WTC11 (cell line): ENCODE results near the gene VWA8.

Source experiments
- ATF2 ChIP-seq: sonication (generic); formaldehyde crosslinking; IDR thresholded peaks from 2 replicates; pipeline ENCODE4 v1.8.1; 2022; ENCODE audit warnings: low read depth, missing genetic modification reagents, borderline replicate concordance
- CTCF ChIP-seq: fragments of 200-600 bp; IDR thresholded peaks from 2 replicates; pipeline ENCODE4 v1.8.0; 2022; ENCODE audit warnings: antibody characterized with exemption
- ELF4 ChIP-seq: sonication (generic); formaldehyde crosslinking; IDR thresholded peaks from 2 replicates; pipeline ENCODE4 v1.8.1; 2022; ENCODE audit warnings: low read depth, mild to moderate bottlenecking, moderate library complexity, missing genetic modification reagents
- ESRRA ChIP-seq: sonication (generic); formaldehyde crosslinking; IDR thresholded peaks from 2 replicates; pipeline ENCODE4 v1.8.1; 2022; ENCODE audit warnings: mild to moderate bottlenecking, missing genetic modification reagents, borderline replicate concordance
- IRF1 ChIP-seq: sonication (generic); formaldehyde crosslinking; IDR thresholded peaks from 2 replicates; pipeline ENCODE4 v1.8.0; 2023; ENCODE audit warnings: missing genetic modification reagents
- JAZF1 ChIP-seq: fragments of 250-450 bp; sonication (Bioruptor Pico); IDR thresholded peaks from 2 replicates; pipeline ENCODE4 v1.9.0; 2021; ENCODE audit warnings: moderate library complexity, mild to moderate bottlenecking, inconsistent platforms
- MLX ChIP-seq: sonication (generic); formaldehyde crosslinking; IDR thresholded peaks from 2 replicates; pipeline ENCODE4 v1.8.1; 2023; ENCODE audit warnings: mild to moderate bottlenecking, missing genetic modification reagents, moderate library complexity
- TF ChIP-seq, protein P1 (sequence below): sonication (generic); formaldehyde crosslinking; IDR thresholded peaks from 2 replicates; pipeline ENCODE4 v1.8.0; 2022; ENCODE audit warnings: mild to moderate bottlenecking, missing genetic modification reagents
- TF ChIP-seq, protein P2 (sequence below): sonication (generic); formaldehyde crosslinking; IDR thresholded peaks from 2 replicates; pipeline ENCODE4 v1.8.1; 2022; ENCODE audit warnings: low read depth, mild to moderate bottlenecking, moderate library complexity, missing genetic modification reagents, borderline replicate concordance
- TF ChIP-seq, protein P3 (sequence below): sonication (generic); formaldehyde crosslinking; conservative IDR thresholded peaks from 2 replicates; pipeline ENCODE4 v1.8.1; 2023; ENCODE audit warnings: mild to moderate bottlenecking, low read depth, missing genetic modification reagents, moderate library complexity

DNA sequence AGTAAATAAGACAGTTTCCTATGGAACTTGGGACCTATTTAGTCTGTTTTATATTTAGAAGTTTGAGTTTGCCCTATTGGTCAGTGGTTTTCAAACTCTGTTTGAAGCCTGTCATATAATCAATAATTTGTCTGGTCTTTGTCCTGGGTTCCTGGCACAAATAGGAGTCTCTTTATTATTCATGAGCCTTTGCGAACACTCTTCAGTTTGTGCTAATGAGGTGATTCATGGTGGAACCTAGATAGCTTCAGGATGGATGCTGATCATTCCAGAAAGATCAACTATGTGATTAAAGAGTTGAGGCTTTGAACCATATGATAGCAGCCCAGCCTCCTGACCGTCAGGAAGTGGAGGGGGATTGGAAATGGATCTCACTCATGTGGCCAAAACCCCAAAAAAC lies 10.0 kb upstream of the VWA8 start:
- no peak for TF ChIP-seq ELF4 (CRISPR knock-in tag)
- TF ChIP-seq IRF1 (CRISPR knock-in tag): no peak
- TF ChIP-seq ESRRA (CRISPR knock-in tag): no peak
- TF ChIP-seq MLX: no peak
- TF ChIP-seq, protein P1, sequence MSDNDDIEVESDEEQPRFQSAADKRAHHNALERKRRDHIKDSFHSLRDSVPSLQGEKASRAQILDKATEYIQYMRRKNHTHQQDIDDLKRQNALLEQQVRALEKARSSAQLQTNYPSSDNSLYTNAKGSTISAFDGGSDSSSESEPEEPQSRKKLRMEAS (CRISPR knock-in tag): no peak
- TF ChIP-seq CTCF: no peak
- no peak for TF ChIP-seq ATF2
- TF ChIP-seq JAZF1: no peak
- TF ChIP-seq, protein P2, sequence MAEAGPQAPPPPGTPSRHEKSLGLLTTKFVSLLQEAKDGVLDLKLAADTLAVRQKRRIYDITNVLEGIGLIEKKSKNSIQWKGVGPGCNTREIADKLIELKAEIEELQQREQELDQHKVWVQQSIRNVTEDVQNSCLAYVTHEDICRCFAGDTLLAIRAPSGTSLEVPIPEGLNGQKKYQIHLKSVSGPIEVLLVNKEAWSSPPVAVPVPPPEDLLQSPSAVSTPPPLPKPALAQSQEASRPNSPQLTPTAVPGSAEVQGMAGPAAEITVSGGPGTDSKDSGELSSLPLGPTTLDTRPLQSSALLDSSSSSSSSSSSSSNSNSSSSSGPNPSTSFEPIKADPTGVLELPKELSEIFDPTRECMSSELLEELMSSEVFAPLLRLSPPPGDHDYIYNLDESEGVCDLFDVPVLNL (CRISPR knock-in tag): no peak
- TF ChIP-seq, protein P3, sequence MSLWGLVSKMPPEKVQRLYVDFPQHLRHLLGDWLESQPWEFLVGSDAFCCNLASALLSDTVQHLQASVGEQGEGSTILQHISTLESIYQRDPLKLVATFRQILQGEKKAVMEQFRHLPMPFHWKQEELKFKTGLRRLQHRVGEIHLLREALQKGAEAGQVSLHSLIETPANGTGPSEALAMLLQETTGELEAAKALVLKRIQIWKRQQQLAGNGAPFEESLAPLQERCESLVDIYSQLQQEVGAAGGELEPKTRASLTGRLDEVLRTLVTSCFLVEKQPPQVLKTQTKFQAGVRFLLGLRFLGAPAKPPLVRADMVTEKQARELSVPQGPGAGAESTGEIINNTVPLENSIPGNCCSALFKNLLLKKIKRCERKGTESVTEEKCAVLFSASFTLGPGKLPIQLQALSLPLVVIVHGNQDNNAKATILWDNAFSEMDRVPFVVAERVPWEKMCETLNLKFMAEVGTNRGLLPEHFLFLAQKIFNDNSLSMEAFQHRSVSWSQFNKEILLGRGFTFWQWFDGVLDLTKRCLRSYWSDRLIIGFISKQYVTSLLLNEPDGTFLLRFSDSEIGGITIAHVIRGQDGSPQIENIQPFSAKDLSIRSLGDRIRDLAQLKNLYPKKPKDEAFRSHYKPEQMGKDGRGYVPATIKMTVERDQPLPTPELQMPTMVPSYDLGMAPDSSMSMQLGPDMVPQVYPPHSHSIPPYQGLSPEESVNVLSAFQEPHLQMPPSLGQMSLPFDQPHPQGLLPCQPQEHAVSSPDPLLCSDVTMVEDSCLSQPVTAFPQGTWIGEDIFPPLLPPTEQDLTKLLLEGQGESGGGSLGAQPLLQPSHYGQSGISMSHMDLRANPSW (CRISPR knock-in tag): no peak
